ENCODE measurements around the gene PHYH. TPM values are rescaled to one million over a fixed set of nuclear protein-coding genes. Genes with fewer than 3 reads are reported as not detected.
A peak's percentile ranks its signal among the peaks of the same experiment; 100 is the strongest.
"Not testable (repeated sequence)": the region's sequence is repeated elsewhere in the genome, so short reads cannot be mapped to it uniquely, and the experiment has no call there.

Gene PHYH
- total RNA-seq, 1 donor from 2014 or later = 5.3 TPM

- FAIRE-seq = no peak
Observed at GRCh38 chr10:13247246-13247645, 52.6 kb downstream of the PHYH start.

GRCh38 chr10:13242260-13242659, 57.6 kb downstream of the PHYH start:
- not testable (repeated sequence) for DNase-seq (ENCODE audit: low read depth); H3K36me3 ChIP-seq (ENCODE audit: control insufficient read depth, insufficient read depth, low read length)

More at GRCh38 chr10:13247246-13247645, 52.6 kb downstream of the PHYH start:
- Histone ChIP-seq H3K4me3 (ENCODE audit: low read depth, low read length) (no peak overlapping the region), H3K36me3 (ENCODE audit: control insufficient read depth, insufficient read depth, low read length) (no peaks in the 10 kb centered on the region), H3K27me3 (ENCODE audit: control insufficient read depth, insufficient read depth, low read length) (no peaks in the 10 kb centered on the region)
- TF ChIP-seq CTCF (IDR thresholded peaks at IDR 0.05; ENCODE audit: insufficient read depth, low read length, severe bottlenecking) = no peak
- no peak for DNase-seq (ENCODE audit: low read depth)

GRCh38 chr10:13241613-13242012, 58.3 kb downstream of the PHYH start:
- FAIRE-seq (no peak), DNase-seq (ENCODE audit: low read depth) (no peak)
- no peak for TF ChIP-seq CTCF (IDR thresholded peaks at IDR 0.05; ENCODE audit: insufficient read depth, low read length, severe bottlenecking)
- Histone ChIP-seq H3K36me3 (ENCODE audit: control insufficient read depth, insufficient read depth, low read length) (no peaks in the 10 kb centered on the region), H3K27me3 (ENCODE audit: control insufficient read depth, insufficient read depth, low read length) (peaks cover 2% of the 10 kb centered on the region), H3K4me3 (ENCODE audit: low read depth, low read length) (no peak overlapping the region)

More at GRCh38 chr10:13242260-13242659, 57.6 kb downstream of the PHYH start:
- not testable (repeated sequence) for H3K4me3 ChIP-seq (ENCODE audit: low read depth, low read length); FAIRE-seq; H3K27me3 ChIP-seq (ENCODE audit: control insufficient read depth, insufficient read depth, low read length)

- no peak for TF ChIP-seq CTCF (IDR thresholded peaks at IDR 0.05; ENCODE audit: insufficient read depth, low read length, severe bottlenecking)
- no peak for FAIRE-seq
- Histone ChIP-seq H3K27me3 (ENCODE audit: control insufficient read depth, insufficient read depth, low read length) (peaks cover 2% of the 10 kb centered on the region), H3K4me3 (ENCODE audit: low read depth, low read length) (no peak overlapping the region), H3K36me3 (ENCODE audit: control insufficient read depth, insufficient read depth, low read length) (no peaks in the 10 kb centered on the region)
- no peak for DNase-seq (ENCODE audit: low read depth)
Observed at GRCh38 chr10:13239923-13240322, 59.9 kb downstream of the PHYH start.

DNA sequence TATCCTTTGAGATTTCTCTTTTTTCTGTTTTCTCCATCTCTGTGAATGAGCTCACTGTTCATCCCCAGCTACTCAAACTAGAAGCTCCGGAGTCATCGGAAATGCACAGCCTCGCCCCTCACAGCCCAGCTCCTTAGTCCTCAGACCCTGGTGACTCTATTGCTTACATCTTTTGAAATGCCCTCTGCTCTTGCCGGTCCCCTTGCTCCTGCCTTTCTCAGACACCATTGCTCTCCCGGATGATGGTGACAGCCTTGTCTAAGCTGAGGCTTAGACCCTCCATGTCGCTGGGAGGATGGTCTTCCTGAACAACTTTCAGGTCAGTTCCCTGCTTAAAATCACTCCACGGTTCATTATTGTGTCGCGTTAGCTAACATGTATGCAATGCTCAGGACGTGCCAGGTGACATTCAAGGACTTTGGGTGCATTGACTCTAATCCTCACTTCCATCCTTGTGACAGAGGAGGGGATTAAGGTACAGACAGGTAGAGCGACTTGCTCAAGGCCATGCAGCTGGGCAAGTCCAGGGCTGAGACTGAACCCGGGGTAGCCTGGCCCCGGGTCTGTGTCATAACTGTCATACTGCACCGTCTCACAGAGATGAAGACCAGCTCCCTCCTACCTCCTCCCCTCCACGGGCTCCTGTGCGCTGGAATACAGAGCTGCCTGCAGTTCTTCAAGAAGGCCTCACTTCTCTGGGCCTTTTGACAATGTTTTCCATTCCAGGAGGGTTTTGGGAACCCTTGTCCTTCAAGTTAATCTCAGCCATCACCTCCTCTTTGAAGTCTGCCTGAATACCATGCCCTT, 61.4 kb downstream of the PHYH start:
- no peak for TF ChIP-seq CTCF (IDR thresholded peaks at IDR 0.05; ENCODE audit: insufficient read depth, low read length, severe bottlenecking)
- Histone ChIP-seq H3K36me3 (ENCODE audit: control insufficient read depth, insufficient read depth, low read length) (no peaks in the 10 kb centered on the region), H3K27me3 (ENCODE audit: control insufficient read depth, insufficient read depth, low read length) (peaks cover 2% of the 10 kb centered on the region), H3K4me3 (ENCODE audit: low read depth, low read length) (no peak overlapping the region)
- DNase-seq (ENCODE audit: low read depth) (no peak), FAIRE-seq (no peak)

- peaks cover 2% of the 10 kb centered on the region for H3K27me3 ChIP-seq (ENCODE audit: control insufficient read depth, insufficient read depth, low read length)
- peak; percentile 13 for FAIRE-seq
Observed at GRCh38 chr10:13236638-13237037, 63.2 kb downstream of the PHYH start.

GRCh38 chr10:13234736-13235135, 65.1 kb downstream of the PHYH start:
- not testable (repeated sequence) for H3K36me3 ChIP-seq (ENCODE audit: control insufficient read depth, insufficient read depth, low read length); FAIRE-seq

More at GRCh38 chr10:13236638-13237037, 63.2 kb downstream of the PHYH start:
- no peak for DNase-seq (ENCODE audit: low read depth)
- TF ChIP-seq CTCF (IDR thresholded peaks at IDR 0.05; ENCODE audit: insufficient read depth, low read length, severe bottlenecking) = no peak
- H3K36me3 ChIP-seq (ENCODE audit: control insufficient read depth, insufficient read depth, low read length) = no peaks in the 10 kb centered on the region
- H3K4me3 ChIP-seq (ENCODE audit: low read depth, low read length) = no peak overlapping the region

More at GRCh38 chr10:13234736-13235135, 65.1 kb downstream of the PHYH start:
- H3K27me3 ChIP-seq (ENCODE audit: control insufficient read depth, insufficient read depth, low read length); DNase-seq (ENCODE audit: low read depth); H3K4me3 ChIP-seq (ENCODE audit: low read depth, low read length): not testable (repeated sequence)

Data from bronchial epithelial cell (primary cell).